Muscle of arm (tissue), 12 donors: ENCODE data around the gene CEP120. TPM values are rescaled to one million over a fixed set of nuclear protein-coding genes. Genes with fewer than 3 reads are reported as not detected.
"Not testable (repeated sequence)": the region's sequence is repeated elsewhere in the genome, so short reads cannot be mapped to it uniquely, and the experiment has no call there.

Source experiments
- DNase-seq: peaks from one replicate; pipeline ENCODE4 v3.0.0-alpha.2; 2013
- polyA plus RNA-seq, 12 donors: library from polyadenylated mRNA; unstranded; fragments of 120-200 nt; gene quantifications; one replicate each; pipeline ENCODE4 v1.2.1, GENCODE V29; 2013; ENCODE audit not compliant: insufficient read length in 12 of 12

Gene CEP120
- polyA plus RNA-seq, 12 donors = 8.0 to 18.9 (median 13.0) TPM; not detected in 1

DNA sequence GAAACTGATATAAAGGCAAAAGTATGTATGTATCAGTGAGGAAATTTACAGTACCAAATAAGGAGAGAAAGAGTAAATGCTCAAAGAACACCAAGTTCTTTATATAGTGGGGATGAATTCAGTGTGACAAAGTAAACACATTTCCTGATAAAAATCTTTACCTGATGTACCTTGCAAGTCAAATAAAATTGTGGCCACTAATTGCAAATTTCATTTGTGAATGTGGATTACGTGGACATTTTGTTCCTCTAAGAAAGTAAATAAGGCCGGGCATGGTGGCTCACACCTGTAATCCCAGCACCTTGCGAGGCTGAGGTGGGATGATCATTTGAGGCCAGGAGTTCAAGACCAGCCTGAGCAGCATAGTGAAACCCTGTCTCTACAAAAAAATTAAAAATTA lies 25.7 kb downstream of the CEP120 start:
- DNase-seq = no peak

DNA sequence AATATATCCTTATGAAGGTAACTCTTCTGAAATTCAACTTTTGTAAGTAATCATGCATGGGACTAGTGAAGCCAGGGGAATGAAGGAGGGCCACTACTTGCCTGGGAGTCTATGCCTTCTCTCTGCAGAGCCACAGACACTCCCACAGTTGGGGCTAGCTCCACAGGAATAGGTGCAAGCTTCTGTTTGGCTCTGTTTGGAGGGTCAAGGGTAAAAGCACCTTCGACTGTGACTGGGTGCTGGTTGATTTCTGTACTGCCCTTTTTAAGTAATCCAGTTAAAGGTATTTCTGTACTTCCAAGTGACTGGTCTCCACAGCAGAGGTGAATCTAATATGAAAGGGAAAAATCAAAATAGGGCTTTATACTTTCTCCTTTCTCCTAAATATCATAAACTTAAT lies 32.2 kb downstream of the CEP120 start:
- DNase-seq = no peak

DNA sequence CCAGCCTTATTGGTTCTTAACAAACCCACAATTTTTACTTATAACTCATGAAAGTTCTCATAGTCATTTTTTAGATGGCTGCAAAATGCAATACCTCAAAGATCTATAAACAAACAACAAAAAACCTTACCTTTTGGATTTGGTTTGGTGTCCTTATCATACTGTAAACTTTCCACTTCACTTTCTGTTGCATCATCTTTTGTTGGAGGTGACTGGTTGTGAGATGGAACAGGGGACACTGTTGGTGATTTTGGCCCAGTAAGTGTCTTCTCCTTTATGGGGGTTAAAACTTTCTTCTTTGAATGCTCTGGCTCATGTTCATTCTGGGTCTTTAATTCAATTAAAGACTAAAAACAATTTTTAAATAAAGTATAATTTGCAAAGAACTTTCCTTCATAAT lies 33.4 kb downstream of the CEP120 start:
- no peak for DNase-seq

DNA sequence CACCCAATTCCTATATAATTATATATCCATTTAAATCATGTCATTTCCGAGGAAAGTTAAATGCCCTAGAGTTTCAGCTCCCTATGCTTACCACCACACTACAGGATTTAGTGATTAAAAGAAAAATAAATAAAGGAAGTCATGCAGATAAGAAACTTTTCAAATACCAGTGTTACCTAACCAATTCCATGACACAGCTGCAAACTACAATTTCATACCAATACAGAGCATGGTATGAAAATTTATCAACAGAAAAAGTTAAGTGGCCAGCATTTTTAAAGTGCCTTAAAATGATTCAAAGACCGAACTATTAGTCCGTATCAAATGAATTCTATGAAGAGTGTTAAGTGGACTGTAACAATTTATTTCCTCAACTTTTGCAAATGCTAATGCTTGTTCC lies 35.9 kb downstream of the CEP120 start:
- DNase-seq = no peak

DNA sequence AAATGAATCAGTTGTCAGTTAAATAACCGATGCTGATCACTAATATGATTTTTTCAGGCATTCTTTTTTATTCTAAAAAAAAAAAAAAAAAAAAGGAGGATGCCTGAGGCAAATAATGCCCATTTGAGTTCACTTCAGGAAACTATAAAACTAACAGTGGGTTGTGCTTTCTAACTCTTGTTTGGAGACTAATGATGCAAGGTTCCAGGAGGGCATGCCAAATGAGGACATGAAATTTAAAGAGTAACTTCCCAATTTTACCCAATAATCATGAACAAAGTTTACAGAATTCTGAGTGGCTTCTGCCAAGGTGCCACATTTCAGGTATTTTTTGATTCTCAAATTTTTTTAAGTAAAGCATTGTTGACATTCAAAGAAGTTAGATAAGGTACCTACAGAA lies 41.0 kb downstream of the CEP120 start:
- DNase-seq = no peak

DNA sequence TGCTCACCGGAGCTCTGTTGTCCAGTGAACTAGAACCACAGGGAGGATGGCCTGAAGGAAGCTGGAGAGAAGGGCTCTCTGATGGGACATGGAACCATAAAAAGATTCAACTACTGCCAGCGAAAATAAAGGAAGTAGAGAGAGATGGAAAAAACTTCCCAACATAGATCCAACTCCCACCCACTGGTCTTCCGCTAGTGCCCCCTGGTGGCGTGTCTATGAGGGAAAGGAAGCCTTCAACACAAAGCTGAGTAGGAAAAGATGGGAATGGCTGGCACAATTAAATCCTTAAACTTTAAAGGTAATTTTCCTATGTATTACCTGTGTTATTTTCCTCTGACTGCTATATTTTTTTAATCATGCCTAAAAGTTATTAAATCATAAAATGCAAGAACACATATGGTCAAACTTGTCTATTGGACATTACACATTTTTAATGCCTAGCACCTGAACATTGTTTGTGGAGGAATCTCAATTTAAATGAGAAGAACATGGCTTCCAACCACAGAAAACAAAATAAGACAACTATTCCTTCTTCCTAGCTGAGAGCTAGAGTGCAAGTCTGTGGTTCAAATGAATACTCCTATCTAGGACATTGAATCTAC lies 51.5 kb downstream of the CEP120 start:
- no peak for DNase-seq

DNA sequence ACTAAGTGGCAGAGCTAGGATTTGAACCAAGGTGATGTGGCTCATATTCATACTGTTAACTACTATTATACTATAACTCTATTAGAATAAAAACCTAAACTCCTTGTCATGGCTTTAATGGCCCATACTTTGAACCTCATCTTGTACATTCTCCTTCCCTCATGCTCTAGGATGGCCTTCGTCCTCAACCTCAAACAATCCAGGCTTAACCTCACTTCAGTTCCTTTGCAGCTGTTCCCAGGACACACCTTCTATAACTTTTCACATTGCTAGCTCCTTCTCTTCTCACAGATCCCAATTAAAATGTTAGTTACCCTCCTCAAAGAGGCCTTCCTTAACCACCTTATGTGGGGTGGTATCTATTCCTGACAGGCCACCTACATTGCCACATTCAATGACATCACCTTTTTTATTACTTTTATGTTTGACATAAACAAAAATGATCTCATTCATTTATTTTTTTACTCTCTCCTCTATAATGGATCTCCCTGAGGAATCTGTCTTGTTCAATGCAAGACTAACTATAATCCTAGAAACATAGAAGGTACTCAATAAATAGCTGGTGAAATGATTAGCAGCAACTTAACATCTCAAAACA lies 53.7 kb downstream of the CEP120 start:
- no peak for DNase-seq

DNA sequence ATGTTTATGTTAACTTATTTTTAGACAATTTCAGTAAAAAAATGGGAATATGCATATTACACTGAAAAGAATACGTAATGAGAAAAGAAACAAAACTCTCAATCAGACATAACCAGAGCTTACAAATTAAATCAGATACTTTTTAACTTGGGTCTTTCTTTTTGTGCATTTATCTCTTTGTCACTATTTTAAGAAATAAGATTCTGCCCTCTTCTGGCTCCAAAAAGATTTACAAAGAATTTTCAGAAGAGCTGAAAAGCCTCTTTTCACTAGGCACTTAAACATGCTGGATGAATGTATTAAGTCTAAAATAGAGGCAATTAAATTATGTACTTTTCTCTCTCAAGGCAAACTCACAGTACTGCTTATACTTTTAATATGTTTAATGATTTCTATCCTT lies 55.5 kb downstream of the CEP120 start:
- no peak for DNase-seq

DNA sequence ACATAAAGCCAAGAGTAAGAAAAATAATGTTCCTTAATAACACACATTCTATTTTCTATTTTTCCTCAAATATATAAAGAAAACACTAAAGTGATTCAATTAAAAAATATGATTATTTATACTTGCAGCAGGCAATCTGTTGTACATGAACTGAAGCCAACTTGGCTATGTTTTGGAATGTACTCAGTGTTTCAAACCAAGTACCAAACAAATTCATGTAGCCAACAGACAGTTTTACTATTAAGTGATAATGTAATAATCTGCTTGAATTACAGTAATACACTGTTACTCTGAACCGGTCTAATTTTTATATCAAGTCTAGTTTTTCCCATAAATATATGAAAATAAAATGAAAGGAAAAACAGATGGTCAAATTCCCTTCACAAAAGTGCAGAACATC lies 58.0 kb downstream of the CEP120 start:
- peak; percentile 40 for DNase-seq

DNA sequence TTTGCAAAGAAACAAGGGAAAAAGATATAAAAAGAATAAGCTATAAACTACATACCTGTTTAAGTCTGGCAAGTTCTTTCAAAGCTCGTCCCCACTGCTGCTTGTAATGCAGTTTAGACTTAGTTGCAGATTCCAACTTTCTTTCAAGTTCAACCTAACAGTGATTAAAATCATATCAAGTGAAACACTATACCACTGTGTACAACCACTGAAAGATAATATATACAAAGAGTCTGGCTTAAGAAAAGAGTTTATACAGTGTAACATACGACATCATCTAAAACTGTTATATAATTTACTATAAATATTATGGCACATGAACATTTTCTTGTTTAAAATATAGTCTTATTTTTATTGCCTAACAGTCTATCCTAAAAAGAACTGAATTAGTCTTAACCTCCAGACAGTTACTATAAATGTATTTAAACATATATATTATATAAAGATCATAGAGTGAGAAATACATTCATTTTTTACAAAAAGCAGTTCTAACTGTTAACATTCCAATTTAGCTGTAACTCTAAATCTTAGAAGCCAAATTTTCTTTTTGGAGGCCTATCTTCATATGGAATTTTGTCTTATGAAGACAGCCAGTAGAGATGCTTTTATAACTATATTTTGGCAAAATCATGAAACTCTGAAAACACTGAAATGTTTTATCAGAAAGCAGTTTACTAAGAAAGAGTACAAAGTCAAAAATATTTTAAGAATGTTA lies 58.6 kb downstream of the CEP120 start:
- no peak for DNase-seq

DNA sequence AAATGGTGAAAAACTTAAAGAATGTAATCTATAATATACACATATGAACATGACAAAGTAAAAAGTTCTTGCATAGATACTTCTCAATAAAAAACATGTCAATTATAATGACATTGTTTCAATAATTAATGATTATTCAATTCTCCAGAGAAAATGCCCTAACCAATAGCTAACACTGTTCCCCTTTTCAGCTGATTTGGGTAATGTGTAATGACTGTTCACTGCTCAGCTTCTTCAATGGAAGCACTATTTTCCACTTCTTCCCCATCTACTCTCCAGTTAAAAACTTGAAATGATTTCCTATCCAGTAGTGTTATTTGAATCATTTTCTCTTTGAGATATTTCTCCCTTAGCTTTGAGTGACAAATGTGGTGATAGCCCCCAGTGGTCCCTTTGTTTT lies 62.3 kb downstream of the CEP120 start:
- no peak for DNase-seq

DNA sequence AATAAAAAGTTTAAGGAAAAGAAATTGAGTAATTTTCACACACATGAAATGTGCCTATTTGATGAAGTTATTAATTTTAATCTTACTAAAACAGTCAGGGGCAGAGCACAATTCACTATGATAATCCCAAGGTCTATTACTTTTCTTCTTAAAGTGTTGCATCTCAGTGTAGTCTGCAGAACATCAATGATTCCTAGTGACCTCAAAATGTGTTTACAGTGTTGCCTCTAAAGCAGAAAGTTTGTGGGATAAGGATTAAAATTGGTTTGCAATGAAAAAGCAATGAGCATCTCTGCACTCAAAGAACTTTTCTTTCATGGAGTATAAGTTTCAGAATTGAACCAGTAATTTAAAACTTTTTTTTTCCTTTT lies 63.0 kb downstream of the CEP120 start:
- no peak for DNase-seq

DNA sequence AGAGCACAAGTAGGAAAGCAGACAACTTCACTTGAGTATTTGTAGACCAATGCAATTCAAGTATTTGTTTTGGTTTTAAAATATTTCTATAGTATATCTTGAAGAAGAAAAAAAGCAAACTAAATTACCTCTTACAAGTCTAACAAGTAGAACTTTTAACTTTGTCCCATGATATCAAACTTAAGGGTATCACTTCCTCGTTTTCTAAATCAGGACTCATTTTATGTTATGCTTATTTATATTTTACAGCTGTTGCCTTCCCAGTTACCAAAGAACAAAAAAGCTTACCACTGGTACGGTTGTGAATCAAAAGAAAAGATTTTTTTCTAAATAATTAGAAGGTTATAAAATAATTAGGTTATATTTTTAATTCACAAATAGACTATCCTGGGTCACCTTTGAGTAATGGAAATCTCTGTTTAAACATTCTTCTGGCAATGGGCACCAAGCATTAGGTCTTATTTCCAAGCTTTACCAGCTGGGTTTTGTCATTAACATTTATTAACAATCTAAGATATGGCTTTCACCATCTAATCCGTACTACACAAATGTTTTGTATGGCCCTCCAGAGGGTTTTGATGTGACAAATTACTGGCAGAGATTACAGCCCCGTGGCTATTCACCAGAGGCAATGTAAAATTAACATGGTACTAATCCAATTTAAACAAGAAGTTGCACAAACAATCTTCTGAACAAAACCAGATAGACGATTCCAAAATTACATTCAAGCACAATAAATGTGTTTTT lies 63.6 kb downstream of the CEP120 start:
- no peak for DNase-seq

DNA sequence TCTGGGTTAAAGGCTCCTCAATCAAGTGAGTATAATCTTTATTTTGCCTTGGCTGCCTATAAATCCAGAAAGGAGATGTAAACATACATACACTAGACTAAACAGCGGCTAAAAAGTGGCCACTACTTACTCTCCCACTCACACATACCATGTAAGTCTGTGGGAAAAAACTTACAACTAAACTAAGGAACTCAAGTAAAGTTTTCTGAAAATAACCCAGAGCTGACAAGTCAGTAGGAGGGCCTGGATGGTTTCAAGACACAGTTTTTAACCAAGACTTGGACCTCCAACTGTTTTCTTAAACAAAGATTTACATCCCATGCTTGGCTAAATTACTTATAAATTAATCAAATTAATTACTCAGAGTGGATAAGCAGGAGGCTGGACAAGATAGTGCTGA lies 64.5 kb downstream of the CEP120 start:
- DNase-seq = no peak

DNA sequence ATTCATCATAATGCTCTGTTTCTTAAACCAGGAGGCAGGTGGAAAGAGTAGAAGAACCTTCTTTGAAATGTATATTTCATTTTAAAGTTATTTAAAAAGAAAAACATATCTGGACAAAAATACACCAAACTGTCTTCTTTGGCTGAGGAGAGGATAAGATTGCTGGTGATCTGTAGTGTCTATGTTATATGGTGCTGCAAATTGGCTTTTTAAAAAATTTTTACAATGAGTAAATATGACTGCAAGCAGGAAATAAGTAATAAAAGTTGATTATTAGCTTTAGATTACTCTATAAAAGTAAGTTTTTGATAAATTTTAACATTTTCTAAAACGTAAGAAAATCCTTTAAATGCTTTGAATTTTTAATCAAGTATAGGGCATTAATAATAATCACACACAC lies 64.9 kb downstream of the CEP120 start:
- DNase-seq = no peak

DNA sequence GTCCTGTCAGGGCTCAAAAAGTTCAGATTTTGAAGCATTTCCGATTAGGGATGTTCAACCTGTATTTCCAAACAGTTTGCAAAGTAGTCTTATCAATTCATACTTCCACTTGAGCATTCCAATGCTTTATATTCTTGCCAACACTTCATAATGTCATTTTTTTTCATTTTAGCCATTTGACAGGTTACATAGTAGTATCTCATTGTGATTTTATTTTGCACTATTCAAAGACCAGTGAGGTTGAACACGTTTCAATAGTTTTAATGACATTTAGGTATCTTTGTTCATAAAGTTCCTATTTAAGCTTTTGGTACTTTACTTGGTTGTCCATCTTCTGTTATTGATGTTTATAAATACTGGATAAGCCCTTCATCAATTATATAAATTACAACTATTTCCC lies 71.4 kb downstream of the CEP120 start:
- no peak for DNase-seq

DNA sequence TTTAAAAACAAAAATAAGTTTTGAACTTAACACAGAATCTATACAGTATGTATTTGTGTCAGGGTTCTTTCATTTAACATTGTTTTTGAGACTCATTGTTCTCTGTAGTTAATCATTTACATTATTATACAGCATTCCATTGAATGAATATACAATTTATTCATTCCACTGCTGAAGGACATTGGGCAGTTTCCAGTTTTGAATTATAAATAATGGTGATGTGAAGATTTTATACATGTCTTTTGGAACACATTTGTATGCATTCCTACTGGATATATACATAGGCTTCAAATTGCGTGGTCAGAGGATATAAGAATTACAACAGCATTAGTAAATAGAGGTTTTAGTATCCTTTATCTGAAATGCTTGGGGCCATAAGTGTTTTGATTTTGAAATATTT lies 72.0 kb downstream of the CEP120 start:
- no peak for DNase-seq

DNA sequence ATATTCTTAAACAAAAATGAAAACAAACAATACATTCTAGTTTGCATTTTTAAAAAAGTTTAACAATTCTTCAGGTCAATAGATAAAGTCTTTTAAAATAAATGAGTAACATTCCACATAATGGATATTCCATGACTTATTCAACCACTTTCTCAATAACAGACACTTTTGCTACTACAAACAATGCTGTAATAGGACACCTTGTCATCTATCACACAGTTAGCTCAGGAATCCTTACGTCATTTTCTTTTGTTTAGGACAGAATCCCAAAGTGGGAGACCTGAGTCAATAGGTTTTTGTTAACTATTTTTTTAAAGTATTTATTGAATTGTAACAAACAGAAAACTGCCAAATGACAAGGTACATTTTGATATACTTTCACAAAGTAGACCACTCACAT lies 72.5 kb downstream of the CEP120 start:
- DNase-seq = no peak

DNA sequence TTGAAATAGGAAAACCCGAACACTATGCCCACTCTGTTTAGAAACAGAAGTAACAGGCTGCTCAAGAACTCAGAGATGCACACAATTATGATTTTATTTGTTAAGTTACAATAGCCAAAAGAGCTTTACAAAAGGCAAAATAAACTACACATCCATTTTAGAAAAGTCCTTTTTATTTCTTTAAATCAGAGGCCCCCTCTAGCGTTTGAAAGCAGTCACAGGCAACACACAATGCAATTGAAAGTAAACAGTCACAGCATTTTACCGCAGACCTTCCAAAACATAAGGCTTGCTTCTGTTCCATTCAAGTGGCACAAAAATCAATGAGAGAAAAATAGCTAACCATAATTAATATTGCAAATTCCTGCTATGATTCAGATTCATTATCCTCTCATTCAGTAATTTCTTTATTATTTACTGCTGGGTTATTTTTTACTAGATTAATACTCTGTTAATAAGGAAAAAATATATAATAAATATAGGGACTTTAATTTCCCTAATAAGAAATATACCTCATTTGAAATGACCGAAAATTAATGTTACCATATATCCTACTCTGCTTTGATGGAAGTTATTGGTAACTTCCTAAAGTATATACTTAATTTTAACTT lies 78.3 kb downstream of the CEP120 start:
- peak; percentile 34 for DNase-seq

DNA sequence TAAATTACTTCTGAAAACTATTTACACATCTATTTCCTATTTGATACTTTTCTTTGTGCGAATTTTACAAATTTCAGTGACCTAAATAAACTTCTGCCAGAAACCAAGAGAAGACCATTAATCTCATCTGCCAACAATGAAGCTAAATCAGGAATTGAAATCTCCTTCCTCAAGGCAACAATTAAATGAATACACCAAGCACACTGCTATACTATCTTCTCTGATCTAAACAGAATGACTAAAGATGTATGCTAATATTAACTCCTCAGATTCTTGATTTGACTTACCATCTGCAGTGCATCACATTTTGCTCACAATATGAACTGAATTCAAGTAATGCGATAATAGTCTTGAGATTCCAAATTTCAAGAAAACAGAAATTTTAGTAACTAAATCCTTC lies 82.3 kb downstream of the CEP120 start:
- no peak for DNase-seq

DNA sequence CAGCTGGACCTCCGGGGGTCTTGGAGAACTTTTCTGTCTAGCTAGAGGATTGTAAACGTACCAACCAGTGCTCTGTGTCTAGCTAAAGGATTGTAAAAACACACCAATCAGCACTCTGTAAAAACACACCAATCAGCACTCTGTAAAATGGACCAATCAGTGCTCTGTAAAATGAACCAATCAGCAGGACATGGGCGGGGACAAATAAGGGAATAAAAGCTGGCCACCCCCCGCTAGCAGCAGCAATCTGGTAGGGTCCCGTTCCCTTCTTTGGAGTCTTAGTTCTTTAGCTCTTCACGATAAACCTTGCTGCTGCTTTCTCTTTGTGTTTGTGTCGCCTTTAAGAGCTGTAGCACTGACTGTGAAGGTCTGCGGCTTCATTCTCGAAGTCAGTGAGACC lies 114.8 kb downstream of the CEP120 start:
- not testable (repeated sequence) for DNase-seq

DNA sequence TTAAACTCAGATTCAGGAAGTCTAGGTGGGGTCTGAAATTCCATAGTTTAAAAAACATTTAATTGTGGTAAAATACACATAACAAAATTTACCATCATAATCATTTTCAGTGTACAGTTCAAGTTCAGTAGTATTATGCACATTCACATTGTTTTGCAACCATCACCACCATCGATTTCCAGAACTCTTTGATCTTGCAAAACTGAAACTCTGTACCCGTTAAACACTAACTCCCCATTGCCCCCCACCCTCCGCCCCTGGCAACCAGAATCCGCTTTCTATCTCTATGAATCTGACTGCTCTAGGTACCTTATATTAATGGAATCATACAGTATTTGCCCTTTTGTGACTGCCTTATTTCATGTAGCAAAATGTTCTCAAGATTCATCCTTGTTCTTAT lies 117.5 kb downstream of the CEP120 start:
- DNase-seq = no peak
